ENCODE measurements around the gene CIZ1. TPM values are rescaled to one million over a fixed set of nuclear protein-coding genes. Genes with fewer than 3 reads are reported as not detected.

The CIZ1 gene
- total and polyA plus RNA-seq, 5 experiments from 2014 or later: 7.4 to 141 (median 39.2) TPM

DNA sequence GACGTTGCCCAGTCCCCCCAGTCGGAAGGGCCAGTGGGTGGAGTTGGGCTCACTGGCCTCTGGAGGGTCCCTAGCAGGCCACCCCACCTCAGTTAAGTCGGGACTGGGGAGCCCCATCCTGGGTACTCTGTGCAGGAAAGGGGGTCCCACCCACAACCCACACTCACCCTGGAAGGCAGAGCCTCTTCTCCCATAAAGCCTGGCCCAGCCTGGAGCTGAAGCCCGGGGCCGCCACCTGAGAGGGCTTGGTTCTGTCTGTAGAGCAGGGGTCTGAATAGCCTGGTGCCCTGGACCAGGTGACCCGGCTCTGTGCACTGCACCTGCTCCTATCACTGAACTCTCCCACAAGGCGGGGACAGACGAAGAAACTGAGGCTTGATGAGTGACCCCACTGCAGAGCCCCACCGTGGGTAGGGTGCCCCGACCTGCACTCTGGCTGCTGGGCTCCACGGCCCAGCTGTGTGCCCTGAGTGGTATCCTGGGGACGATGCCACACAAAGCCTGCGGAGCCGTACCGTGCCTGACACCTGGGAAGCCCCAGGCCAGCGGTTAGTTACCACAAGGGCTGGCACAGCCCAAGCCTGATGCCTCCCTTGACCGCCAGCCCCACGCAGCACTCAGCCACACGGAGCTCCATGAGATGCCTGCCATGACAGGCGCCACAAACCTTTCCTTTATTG lies 71.2 kb downstream of the CIZ1 start:
- DNase-seq (peak in 1 of 10 donors; percentile 54), ATAC-seq (no peak)
- H3K27me3 Mint-ChIP-seq: no peaks in the 10 kb centered on the region
- H3K4me1 Mint-ChIP-seq: peaks cover 5 to 30% (median 17%) of the 10 kb centered on the region in 4 donors
- POLR2A ChIA-PET: interaction anchor here (0.6 kb wide), 1 partner anchor 68 kb away, joined by 3 read pairs; no protein-coding TSS in a partner anchor
- no peak overlapping the region for H3K27ac Mint-ChIP-seq
- H3K9me3 Mint-ChIP-seq: no peaks in the 10 kb centered on the region
- H3K4me3 Mint-ChIP-seq: no peak overlapping the region
- peaks cover 0 to 38% (median 2%) of the 10 kb centered on the region in 3 donors for H3K36me3 Mint-ChIP-seq

GRCh38 chr9:128118971-128119665 lies 72.3 kb downstream of the CIZ1 start:
- peak in 1 of 10 donors; percentile 48 for DNase-seq
- Mint-ChIP-seq H3K4me3 (no peak overlapping the region), H3K36me3 (peaks cover 0 to 35% (median 0%) of the 10 kb centered on the region in 3 donors), H3K4me1 (peaks cover 3 to 24% (median 12%) of the 10 kb centered on the region in 4 donors), H3K27me3 (no peaks in the 10 kb centered on the region), H3K27ac (peak overlapping the region in 1 of 10 donors; percentile 90), H3K9me3 (no peaks in the 10 kb centered on the region)
- POLR2A ChIA-PET: interaction anchor here (0.6 kb wide), 1 partner anchor 67 kb away, joined by 3 read pairs; no protein-coding TSS in a partner anchor
- ATAC-seq: no peak

DNA sequence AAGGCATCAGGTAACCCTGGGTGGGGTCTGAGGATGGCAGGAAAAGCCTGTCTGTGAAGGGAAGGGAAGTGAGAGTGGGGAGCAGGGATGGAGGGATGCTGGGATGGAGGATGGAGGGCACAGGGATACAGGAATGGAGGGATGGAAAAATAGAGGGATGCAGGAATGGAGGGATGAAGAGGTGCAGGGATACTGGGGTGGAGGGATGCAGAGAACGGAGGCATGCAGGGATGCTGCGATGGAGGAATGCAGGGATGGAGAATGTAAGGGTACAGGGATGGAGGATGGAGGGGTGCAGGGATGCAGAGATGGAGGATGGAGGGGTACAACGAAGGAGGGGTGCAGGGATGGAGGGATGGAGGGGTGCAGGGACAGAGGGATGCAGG lies 72.9 kb downstream of the CIZ1 start:
- DNase-seq: no peak
- no peak overlapping the region for H3K4me3 Mint-ChIP-seq
- H3K36me3 Mint-ChIP-seq: peaks cover 0 to 31% (median 3%) of the 10 kb centered on the region in 3 donors
- peaks cover 3 to 24% (median 12%) of the 10 kb centered on the region in 4 donors for H3K4me1 Mint-ChIP-seq
- peak overlapping the region in 1 of 10 donors; percentile 90 for H3K27ac Mint-ChIP-seq
- no peak for ATAC-seq
- H3K27me3 Mint-ChIP-seq: no peaks in the 10 kb centered on the region
- POLR2A ChIA-PET: interaction anchor here (0.7 to 1.7 kb wide), 5 partner anchors 10 to 142 kb away, joined by 3 to 8 read pairs (median 3); no protein-coding TSS in a partner anchor
- H3K9me3 Mint-ChIP-seq: no peaks in the 10 kb centered on the region

DNA sequence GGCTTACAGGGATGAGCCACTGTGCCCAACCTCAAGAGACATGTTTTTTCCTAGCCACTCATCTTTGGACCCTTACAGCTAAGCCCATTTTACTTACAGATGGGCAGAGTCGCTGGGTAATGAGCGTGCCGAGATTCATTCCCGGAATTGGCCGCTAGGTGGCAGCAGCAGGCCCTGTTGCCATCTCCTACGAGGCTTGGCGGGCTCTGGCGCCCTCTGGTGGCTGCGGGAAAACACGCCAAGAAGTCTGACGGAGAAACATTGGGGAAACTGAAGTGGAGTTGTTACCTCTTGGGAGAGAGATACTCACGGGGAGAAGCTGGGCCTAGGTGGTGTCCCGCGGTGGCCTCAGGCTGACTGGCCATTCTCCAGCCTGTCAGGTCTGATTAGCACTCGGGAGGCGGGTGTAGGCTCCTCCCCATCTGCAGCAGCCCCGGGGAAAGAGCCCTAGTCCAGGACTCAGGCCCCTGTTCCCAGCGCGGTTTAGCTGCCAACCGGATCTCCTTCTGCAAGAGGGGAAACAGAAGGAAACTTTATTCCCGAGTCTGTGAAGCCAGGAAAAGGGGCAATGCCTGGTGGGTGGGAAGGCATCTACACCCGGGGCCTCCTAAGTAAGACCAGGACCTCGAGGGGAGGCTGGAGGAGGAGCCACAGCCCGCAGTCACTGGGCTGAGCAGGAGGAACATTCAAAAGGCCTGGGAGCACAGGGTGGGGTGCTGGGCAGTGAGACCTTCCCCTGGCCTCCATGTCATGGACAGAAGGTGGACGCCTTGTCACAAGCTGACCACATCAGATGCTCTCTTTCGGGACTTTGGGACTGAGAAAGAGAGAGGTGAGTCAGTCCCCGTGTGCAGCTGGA lies 73.5 kb downstream of the CIZ1 start:
- H3K4me3 Mint-ChIP-seq: peak overlapping the region in 5 of 10 donors; percentile 25 to 62 (median 50)
- H3K36me3 Mint-ChIP-seq: peaks cover 0 to 29% (median 6%) of the 10 kb centered on the region in 3 donors

DNA sequence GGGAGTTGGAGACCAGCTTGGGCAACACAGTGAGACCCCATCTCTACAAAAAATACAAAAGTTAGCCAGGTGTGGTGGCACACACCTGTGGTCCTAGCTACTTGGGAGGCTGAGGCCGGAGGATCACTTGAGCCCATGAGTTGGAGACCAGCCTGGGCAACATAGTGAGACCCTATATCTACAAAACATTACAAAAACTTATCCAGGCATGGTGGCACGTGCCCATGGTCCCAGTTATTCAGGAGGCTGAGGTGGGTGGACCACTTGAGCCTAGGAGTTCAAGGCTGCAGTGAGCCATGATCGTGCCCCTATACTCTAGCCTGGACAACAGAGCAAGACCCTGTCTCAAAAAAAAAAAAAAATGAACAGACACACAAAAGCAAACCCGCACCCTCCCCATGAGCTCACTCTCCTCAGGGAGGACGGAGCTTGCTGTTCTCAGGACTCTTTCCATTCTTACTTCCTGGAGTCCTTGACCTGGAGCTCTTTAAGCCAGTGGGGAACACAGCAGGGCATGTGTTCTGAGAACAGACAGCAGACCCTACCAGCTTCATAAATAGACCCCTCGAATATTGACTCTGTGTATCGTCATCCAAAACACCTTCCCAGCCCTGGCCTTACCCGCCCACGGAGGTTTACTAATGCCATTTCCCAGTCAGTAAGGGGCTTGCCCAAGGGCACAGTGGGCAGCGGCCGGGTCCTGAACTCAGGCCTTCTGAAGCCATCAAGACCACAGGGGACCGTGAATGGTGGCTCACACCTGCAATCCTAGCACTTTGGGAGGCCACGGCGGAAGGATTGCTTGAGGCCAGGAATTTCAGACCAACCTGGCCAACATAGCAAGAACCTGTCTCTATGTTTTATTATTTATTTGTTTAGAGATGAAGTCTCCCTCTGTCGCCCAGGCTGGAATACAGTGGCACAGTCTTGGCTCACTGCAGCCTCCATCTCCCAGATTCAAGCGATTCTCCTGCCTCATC lies 75.0 kb downstream of the CIZ1 start:
- DNase-seq: peak in 1 of 10 donors; percentile 60
- Mint-ChIP-seq H3K27ac (peak overlapping the region in 3 of 10 donors; percentile 9 to 49 (median 35)), H3K36me3 (peaks cover 0 to 22% (median 6%) of the 10 kb centered on the region in 3 donors), H3K9me3 (no peaks in the 10 kb centered on the region), H3K4me3 (no peak overlapping the region), H3K4me1 (peaks cover 3 to 24% (median 12%) of the 10 kb centered on the region in 4 donors), H3K27me3 (no peaks in the 10 kb centered on the region)
- ATAC-seq: no peak
- POLR2A ChIA-PET: interaction anchor here (0.6 to 1.1 kb wide), 3 partner anchors 13 to 25 kb away, joined by 3 to 4 read pairs (median 3); no protein-coding TSS in a partner anchor

More for the DNA sequence above, 73.5 kb downstream of the CIZ1 start:
- Mint-ChIP-seq H3K27ac (peak overlapping the region in 8 of 10 donors; percentile 18 to 92 (median 47)), H3K4me1 (peaks cover 3 to 24% (median 12%) of the 10 kb centered on the region in 4 donors), H3K27me3 (no peaks in the 10 kb centered on the region), H3K9me3 (no peaks in the 10 kb centered on the region)
- ATAC-seq: peak; percentile 90 to 94
- DNase-seq: peak; percentile 86 to 100 (median 94)
- POLR2A ChIA-PET: interaction anchor here (0.7 to 1.7 kb wide), 6 partner anchors 11 to 142 kb away, joined by 3 to 8 read pairs (median 4); no protein-coding TSS in a partner anchor

Other genes starting within 250 kb of the CIZ1 start
- 100 to 1,000 TPM; 564 to 631 TPM for gene EEIG1, start 210.6 kb downstream of the CIZ1 start, total RNA-seq
- 100 to 1,000 TPM; 134 to 318 (median 149) TPM for gene EEIG1, start 210.6 kb downstream of the CIZ1 start, polyA plus RNA-seq
- gene NAIF1, start 124.3 kb downstream of the CIZ1 start, total RNA-seq: 10 to 100 TPM; 14.3 to 18.3 TPM
- 10 to 100 TPM; 10.1 to 13.3 (median 11.3) TPM for gene NAIF1, start 124.3 kb downstream of the CIZ1 start, polyA plus RNA-seq
- 10 to 100 TPM; 18.6 to 18.9 TPM for gene SLC25A25, start 123.3 kb downstream of the CIZ1 start, total RNA-seq
- gene SLC25A25, start 123.3 kb downstream of the CIZ1 start, polyA plus RNA-seq: 10 to 100 TPM; 12.1 to 17.8 (median 13.8) TPM
- 10 to 100 TPM; 69.2 to 75.6 TPM for gene PTGES2, start 63.8 kb downstream of the CIZ1 start, total RNA-seq
- 10 to 100 TPM; 28.9 to 49.8 (median 33.3) TPM for gene PTGES2, start 63.8 kb downstream of the CIZ1 start, polyA plus RNA-seq
- not detected for gene LCN2, start 42.1 kb downstream of the CIZ1 start, total RNA-seq
- not detected for gene LCN2, start 42.1 kb downstream of the CIZ1 start, polyA plus RNA-seq
- 10 to 100 TPM; 47.7 to 48.2 TPM for gene BBLN, start 31.3 kb downstream of the CIZ1 start, total RNA-seq
- 100 to 1,000 TPM; 116 to 122 (median 121) TPM for gene BBLN, start 31.3 kb downstream of the CIZ1 start, polyA plus RNA-seq
- 1 to 10 TPM; 1.1 to 1.5 TPM for gene DNM1, start 11.8 kb upstream of the CIZ1 start, total RNA-seq
- gene DNM1, start 11.8 kb upstream of the CIZ1 start, polyA plus RNA-seq: under 1 TPM in 2 of 3 donors, not detected in 1; 0.08 to 0.28 TPM
- gene GOLGA2, start 84.4 kb upstream of the CIZ1 start, total RNA-seq: 10 to 100 TPM; 57.4 to 64.7 TPM
- 1 to 10 TPM; 4.7 to 7.4 (median 6.2) TPM for gene GOLGA2, start 84.4 kb upstream of the CIZ1 start, polyA plus RNA-seq
- gene SWI5, start 84.7 kb upstream of the CIZ1 start, total RNA-seq: 10 to 100 TPM; 11.7 to 12.1 TPM
- gene SWI5, start 84.7 kb upstream of the CIZ1 start, polyA plus RNA-seq: 10 to 100 TPM; 33.5 to 46.8 (median 34.3) TPM
- 10 to 100 TPM; 20.7 to 25.4 TPM for gene TRUB2, start 130.9 kb upstream of the CIZ1 start, total RNA-seq
- 10 to 100 TPM; 24.7 to 30.0 (median 28.9) TPM for gene TRUB2, start 130.9 kb upstream of the CIZ1 start, polyA plus RNA-seq
- gene COQ4, start 131.3 kb upstream of the CIZ1 start, total RNA-seq: 10 to 100 TPM; 45.6 to 46.5 TPM
- gene COQ4, start 131.3 kb upstream of the CIZ1 start, polyA plus RNA-seq: 10 to 100 TPM; 26.4 to 43.4 (median 33.4) TPM
- gene SLC27A4, start 149.0 kb upstream of the CIZ1 start, total RNA-seq: 10 to 100 TPM; 13.1 to 13.5 TPM
- gene SLC27A4, start 149.0 kb upstream of the CIZ1 start, polyA plus RNA-seq: 1 to 10 TPM; 5.0 to 7.0 (median 6.3) TPM
- 10 to 100 TPM; 44.5 to 47.5 TPM for gene URM1, start 179.8 kb upstream of the CIZ1 start, total RNA-seq
- gene URM1, start 179.8 kb upstream of the CIZ1 start, polyA plus RNA-seq: 10 to 100 TPM; 49.3 to 66.4 (median 61.0) TPM
- 1 to 10 TPM; 1.3 to 1.7 TPM for gene CERCAM, start 229.3 kb upstream of the CIZ1 start, total RNA-seq
- gene CERCAM, start 229.3 kb upstream of the CIZ1 start, polyA plus RNA-seq: under 1 TPM; 0.14 to 0.90 (median 0.51) TPM